HuH-7 (cell line): Measurements from ENCODE around the gene TBC1D14.

Source experiments
- DNase-seq: peaks from one replicate; pipeline ENCODE4 v3.0.0; 2011; ENCODE audit warnings: low spot score

The TBC1D14 gene

GRCh38 chr4:6929812-6930464 lies 20.3 kb downstream of the TBC1D14 start:
- no peak for DNase-seq

GRCh38 chr4:6932475-6932874 lies 22.8 kb downstream of the TBC1D14 start:
- DNase-seq: no peak

GRCh38 chr4:6932918-6933317 lies 23.3 kb downstream of the TBC1D14 start:
- DNase-seq: no peak

- DNase-seq: no peak
Observed at GRCh38 chr4:6933691-6934430, 24.2 kb downstream of the TBC1D14 start.

- peak; percentile 54 for DNase-seq
Observed at GRCh38 chr4:6935965-6936364, 26.3 kb downstream of the TBC1D14 start.

GRCh38 chr4:6937201-6937600 lies 27.6 kb downstream of the TBC1D14 start:
- DNase-seq: no peak

- no peak for DNase-seq
Observed at GRCh38 chr4:6937754-6938153, 28.1 kb downstream of the TBC1D14 start.

GRCh38 chr4:6938237-6938636 lies 28.6 kb downstream of the TBC1D14 start:
- no peak for DNase-seq

- DNase-seq: no peak
Observed at GRCh38 chr4:6938647-6939271, 29.1 kb downstream of the TBC1D14 start.

- no peak for DNase-seq
Observed at GRCh38 chr4:6939761-6940743, 30.4 kb downstream of the TBC1D14 start.

- DNase-seq: no peak
Observed at GRCh38 chr4:6940744-6941137, 31.1 kb downstream of the TBC1D14 start.

GRCh38 chr4:6941796-6942195 lies 32.2 kb downstream of the TBC1D14 start:
- DNase-seq: no peak

- no peak for DNase-seq
Observed at GRCh38 chr4:6942238-6942800, 32.7 kb downstream of the TBC1D14 start.

- no peak for DNase-seq
Observed at GRCh38 chr4:6943012-6943884, 33.6 kb downstream of the TBC1D14 start.

- no peak for DNase-seq
Observed at GRCh38 chr4:6943885-6944225, 34.2 kb downstream of the TBC1D14 start.

GRCh38 chr4:6944301-6945051 lies 34.9 kb downstream of the TBC1D14 start:
- DNase-seq: no peak

GRCh38 chr4:6945052-6945409 lies 35.4 kb downstream of the TBC1D14 start:
- no peak for DNase-seq

GRCh38 chr4:6946497-6946896 lies 36.9 kb downstream of the TBC1D14 start:
- DNase-seq: no peak

GRCh38 chr4:6948134-6948460 lies 38.5 kb downstream of the TBC1D14 start:
- DNase-seq: no peak

GRCh38 chr4:6951880-6952381 lies 42.3 kb downstream of the TBC1D14 start:
- no peak for DNase-seq
